H1 (cell line): ENCODE results near the gene MPPED1. TPM values are rescaled to one million over a fixed set of nuclear protein-coding genes. Genes with fewer than 3 reads are reported as not detected.

Source experiments
- CTCF ChIA-PET: fragments of 300-600 bp; sonication (Branson Sonifier 250); formaldehyde crosslinking; loops from one replicate; lab custom pipeline; 2021; ENCODE audit not compliant: partially characterized antibody; lab: Charles Lee
- POLR2A ChIA-PET: fragments of 300-600 bp; sonication (Branson Sonifier 250); formaldehyde crosslinking; loops from one replicate; lab custom pipeline; 2021; ENCODE audit warnings: inconsistent platforms; ENCODE audit not compliant: partially characterized antibody; lab: Charles Lee
- DNase-seq, 2 experiments: peaks; one replicate each; pipeline versions ENCODE4 v3.0.0 to v3.0.0-alpha.2; 2010 to 2022; ENCODE audit warnings: low spot score in 2 of 2, low read depth in 1 of 2, mixed read lengths in 1 of 2
- FAIRE-seq: peaks from 2 replicates; lab custom pipeline; 2011; peaks lifted over from hg19 to GRCh38; lab: Jason Lieb, UNC
- H2AFZ ChIP-seq: 2 replicates; pipeline ENCODE4 v1.8.1; 2012; ENCODE audit warnings: low read length, inconsistent platforms
- H2AK5ac ChIP-seq: 2 replicates; pipeline ENCODE4 v1.6.1; 2013; ENCODE audit warnings: low read depth, low read length
- H2BK120ac ChIP-seq: replicated peaks from 2 replicates; pipeline ENCODE3; 2013; ENCODE audit warnings: low read depth, low read length, inconsistent platforms
- H2BK12ac ChIP-seq: 2 replicates; pipeline ENCODE4 v1.6.1; 2013; ENCODE audit warnings: low read depth, low read length
- H2BK15ac ChIP-seq: 2 replicates; pipeline ENCODE4 v1.6.1; 2013; ENCODE audit warnings: low read length
- H2BK20ac ChIP-seq: 2 replicates; pipeline ENCODE4 v1.6.1; 2013; ENCODE audit warnings: low read length
- H2BK5ac ChIP-seq: 2 replicates; pipeline ENCODE4 v1.6.1; 2013; ENCODE audit warnings: low read depth, low read length
- H3K14ac ChIP-seq: 2 replicates; pipeline ENCODE4 v1.6.1; 2013; ENCODE audit warnings: inconsistent platforms; ENCODE audit not compliant: insufficient read length
- H3K18ac ChIP-seq: 2 replicates; pipeline ENCODE4 v1.6.1; 2013; ENCODE audit warnings: low read length; ENCODE audit errors: extremely low read depth
- H3K23ac ChIP-seq: 2 replicates; pipeline ENCODE4 v1.6.1; 2013; ENCODE audit warnings: inconsistent platforms; ENCODE audit not compliant: insufficient read length
- H3K23me2 ChIP-seq: 2 replicates; pipeline ENCODE4 v1.6.1; 2013; ENCODE audit warnings: low read depth, low read length
- H3K27ac ChIP-seq: 2 replicates; pipeline ENCODE4 v1.6.1; 2011; ENCODE audit warnings: low read depth, low read length, inconsistent platforms
- H3K27me3 ChIP-seq, 4 experiments: replicated peaks in 1 of 4; 1 replicate in 1 of 4; 2 replicates in 3 of 4; pipeline versions ENCODE4 v1.6.1 to v1.8.1; 2011 to 2013; ENCODE audit warnings: low read length in 3 of 4, mild to moderate bottlenecking in 3 of 4, inconsistent platforms in 2 of 4, mixed read lengths in 2 of 4, moderate library complexity in 1 of 4; ENCODE audit not compliant: control insufficient read depth in 3 of 4, insufficient read depth in 3 of 4; ENCODE audit errors: extremely low read depth in 1 of 4
- H3K36me3 ChIP-seq, 4 experiments: 2 replicates each; pipeline versions ENCODE4 v1.6.1 to v1.8.1; 2011 to 2013; ENCODE audit warnings: mild to moderate bottlenecking in 4 of 4, low read length in 3 of 4, moderate library complexity in 2 of 4, control low read depth in 1 of 4, inconsistent platforms in 1 of 4; ENCODE audit not compliant: insufficient read depth in 4 of 4, control insufficient read depth in 2 of 4
- H3K4ac ChIP-seq: replicated peaks from 2 replicates; pipeline ENCODE3; 2013; ENCODE audit warnings: low read length, low read depth, mixed read lengths, inconsistent platforms; ENCODE audit not compliant: insufficient read length
- H3K4me1 ChIP-seq, 4 experiments: replicated peaks in 1 of 4; 1 replicate in 1 of 4; 2 replicates in 3 of 4; pipeline versions ENCODE4 v1.6.1 to v1.8.1; 2011 to 2013; ENCODE audit warnings: low read length in 3 of 4, inconsistent platforms in 2 of 4, mixed read lengths in 1 of 4; ENCODE audit not compliant: insufficient read depth in 4 of 4, control insufficient read depth in 3 of 4
- H3K4me2 ChIP-seq, 2 experiments: 2 replicates each; pipeline versions ENCODE4 v1.6.1 to v1.8.1; 2011 to 2013; ENCODE audit warnings: low read depth in 2 of 2, low read length in 2 of 2, control low read depth in 1 of 2, inconsistent platforms in 1 of 2, mild to moderate bottlenecking in 1 of 2; ENCODE audit not compliant: insufficient read depth in 1 of 2
- H3K4me3 ChIP-seq, 4 experiments: fragments of 200-600, 300-600 bp in 1 of 4; sonication (generic), shearing (Covaris generic), sonication (Bioruptor Twin) in 1 of 4; 2 replicates each; pipeline versions ENCODE4 v1.5.1 to v1.8.1; 2011 to 2016; ENCODE audit warnings: low read length in 4 of 4, low read depth in 3 of 4, control low read depth in 2 of 4, inconsistent platforms in 2 of 4, mild to moderate bottlenecking in 2 of 4, mixed read lengths in 1 of 4, moderate library complexity in 1 of 4; ENCODE audit not compliant: insufficient read depth in 2 of 4; ENCODE audit errors: extremely low read depth in 1 of 4
- H3K56ac ChIP-seq: replicated peaks from 2 replicates; pipeline ENCODE3; 2013; ENCODE audit warnings: low read depth, mild to moderate bottlenecking, mixed read lengths, low read length, inconsistent platforms; ENCODE audit not compliant: insufficient read length
- H3K79me1 ChIP-seq: 2 replicates; pipeline ENCODE4 v1.6.1; 2013; ENCODE audit warnings: low read depth, low read length, control low read depth
- H3K79me2 ChIP-seq, 2 experiments: 2 replicates each; pipeline versions ENCODE4 v1.6.1 to v1.8.1; 2012 to 2013; ENCODE audit warnings: low read length in 2 of 2, mild to moderate bottlenecking in 2 of 2, inconsistent platforms in 1 of 2; ENCODE audit not compliant: insufficient read depth in 2 of 2, control insufficient read depth in 1 of 2
- H3K9ac ChIP-seq, 4 experiments: replicated peaks in 1 of 4; 1 replicate in 1 of 4; 2 replicates in 3 of 4; pipeline versions ENCODE4 v1.6.1 to v1.8.1; 2011 to 2013; ENCODE audit warnings: low read depth in 3 of 4, low read length in 3 of 4, control low read depth in 2 of 4, mild to moderate bottlenecking in 2 of 4, moderate library complexity in 2 of 4, inconsistent platforms in 1 of 4; ENCODE audit errors: extremely low read depth in 1 of 4
- H3K9me3 ChIP-seq, 2 experiments: 2 replicates each; pipeline versions ENCODE4 v1.6.1 to v1.8.1; 2012 to 2013; ENCODE audit warnings: mild to moderate bottlenecking in 2 of 2, moderate library complexity in 2 of 2, control low read depth in 1 of 2, inconsistent platforms in 1 of 2, low read depth in 1 of 2, low read length in 1 of 2, mixed read lengths in 1 of 2; ENCODE audit not compliant: insufficient read depth in 2 of 2
- H4K20me1 ChIP-seq, 2 experiments: replicated peaks in 1 of 2; 2 replicates each; pipeline versions ENCODE3 to v1.8.1; 2011 to 2013; ENCODE audit warnings: inconsistent platforms in 2 of 2, low read length in 2 of 2, mild to moderate bottlenecking in 1 of 2; ENCODE audit not compliant: insufficient read depth in 2 of 2, control insufficient read depth in 1 of 2
- H4K5ac ChIP-seq: 2 replicates; pipeline ENCODE4 v1.6.1; 2013; ENCODE audit warnings: low read length, low read depth, mixed read lengths, inconsistent platforms; ENCODE audit not compliant: insufficient read length
- H4K8ac ChIP-seq: 2 replicates; pipeline ENCODE4 v1.8.0; 2013; ENCODE audit warnings: mild to moderate bottlenecking, moderate library complexity, low read length, inconsistent platforms; ENCODE audit not compliant: insufficient read depth; ENCODE audit errors: extremely low read depth
- H4K91ac ChIP-seq: replicated peaks from 2 replicates; pipeline ENCODE3; 2013; ENCODE audit warnings: low read length, mixed read lengths, inconsistent platforms; ENCODE audit not compliant: insufficient read length
- HDAC6 ChIP-seq: IDR thresholded peaks from one replicate; pipeline ENCODE4 v1.7.1; 2012; ENCODE audit warnings: low read depth, mild to moderate bottlenecking, inconsistent platforms, low read length, moderate library complexity
- KDM5A ChIP-seq: fragments of 200-600 bp; IDR thresholded peaks from 2 replicates; pipeline ENCODE4 v1.7.1; 2012; ENCODE audit warnings: mild to moderate bottlenecking, low read length, inconsistent platforms, mixed read lengths
- TCF12 ChIP-seq: IDR thresholded peaks from 2 replicates; pipeline ENCODE4 v1.6.1; 2011; ENCODE audit warnings: low read depth, mild to moderate bottlenecking, low read length
- WGBS, 2 experiments: shearing (Covaris generic) in 1 of 2; methylation state at CpG; one replicate each; pipeline versions ENCODE4 v1.1.6 to v1.1.7; 2013 to 2015; ENCODE audit warnings: low lambda C conversion rate in 2 of 2, mixed read lengths in 2 of 2, inconsistent platforms in 1 of 2, low coverage in 1 of 2, missing lambda C conversion rate in 1 of 2; ENCODE audit not compliant: insufficient replicate concordance in 2 of 2, insufficient coverage in 1 of 2, insufficient read length in 1 of 2; ENCODE audit errors: extremely low coverage in 1 of 2, missing lambda C conversion rate in 1 of 2; 5-methylcytosine and 5-hydroxymethylcytosine counted together
- polyA plus RNA-seq, 7 experiments: library from polyadenylated mRNA; depleted of rRNA in 3 of 7; stranded (reverse) in 5 of 7; unstranded in 2 of 7; fragments of >200 nt in 5 of 7; fragments of 200-250 nt in 2 of 7; gene quantifications; 1 replicate in 5 of 7; 2 replicates in 1 of 7; 4 replicates in 1 of 7; pipeline versions ENCODE4 v1.2.1 to v1.2.3, GENCODE V29; 2011 to 2013; ENCODE audit warnings: missing spikeins in 2 of 7, mixed read lengths in 2 of 7
- total RNA-seq: library from RNA; stranded (reverse); fragmentation: NEBNext Ultra II Directional; extraction: Animal tissue kit (Norgen Biotek cat#: 25700); gene quantifications from 2 replicates; pipeline ENCODE4 v1.2.1, GENCODE V29; 2021

MPPED1 gene
- total and polyA plus RNA-seq, 2 of the 8 experiments (the other 6 are each of a cell fraction or from before 2014, with no cell fraction given) = 0.29 to 0.37 TPM

DNA sequence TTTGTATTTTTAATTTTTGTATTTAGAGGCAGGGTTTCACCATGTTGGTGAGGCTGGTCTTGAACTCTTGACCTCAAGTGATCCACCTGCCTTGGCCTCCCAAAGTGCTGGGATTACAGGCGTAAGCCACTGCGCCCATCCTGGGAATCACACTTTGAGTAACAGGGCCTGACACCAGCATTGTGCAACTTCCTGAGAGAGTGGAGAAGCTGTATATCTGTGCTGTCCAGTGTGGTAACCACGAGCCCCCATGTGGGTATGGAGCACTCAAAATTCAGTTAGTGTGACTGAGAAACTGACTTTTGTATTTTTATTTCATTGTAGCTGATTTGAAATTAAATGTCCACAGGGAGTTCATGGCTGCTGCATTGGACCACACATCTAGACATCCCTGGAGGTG is 36.2 kb downstream of the MPPED1 start:
- H3K9ac ChIP-seq = no peak overlapping the region
- no peak overlapping the region for H3K23ac ChIP-seq
- POLR2A ChIA-PET = no interaction called here
- no peak for TF ChIP-seq HDAC6
- no peak for TF ChIP-seq KDM5A
- TF ChIP-seq TCF12 = no peak
- no peaks in the 10 kb centered on the region for H4K20me1 ChIP-seq
- CTCF ChIA-PET = interaction anchor here (0.6 to 2.7 kb wide), 4 partner anchors 20 to 177 kb away, joined by 3 to 11 read pairs (median 3); no protein-coding TSS in a partner anchor
- 94% methylated on average over 3 of the region's 3 CpGs; no CpG with 5 or more reads in 1 of the 2 experiments for WGBS, 2 experiments
- no peak overlapping the region for H3K27ac ChIP-seq
- no peak overlapping the region for H2BK15ac ChIP-seq
- no peak overlapping the region for H2BK5ac ChIP-seq
- no peak overlapping the region for H4K91ac ChIP-seq
- DNase-seq = no peak
- H4K8ac ChIP-seq = no peak overlapping the region
- H3K27me3 ChIP-seq = no peaks in the 10 kb centered on the region
- no peak for FAIRE-seq
- no peaks in the 10 kb centered on the region for H3K79me2 ChIP-seq
- no peak overlapping the region for H3K18ac ChIP-seq
- no peak overlapping the region for H2AK5ac ChIP-seq
- H2BK20ac ChIP-seq = no peak overlapping the region
- no peak overlapping the region for H3K4me2 ChIP-seq
- H3K14ac ChIP-seq = no peak overlapping the region
- no peaks in the 10 kb centered on the region for H3K23me2 ChIP-seq
- H3K56ac ChIP-seq = no peak overlapping the region
- H3K4me1 ChIP-seq = no peaks in the 10 kb centered on the region
- H3K9me3 ChIP-seq = no peaks in the 10 kb centered on the region
- no peak overlapping the region for H2AFZ ChIP-seq
- H3K4me3 ChIP-seq = no peak overlapping the region
- H3K4ac ChIP-seq = no peak overlapping the region
- no peak overlapping the region for H2BK12ac ChIP-seq
- no peak overlapping the region for H4K5ac ChIP-seq
- H3K79me1 ChIP-seq = no peaks in the 10 kb centered on the region
- no peak overlapping the region for H2BK120ac ChIP-seq
- no peaks in the 10 kb centered on the region for H3K36me3 ChIP-seq
